H9 (cell line): ENCODE measurements around the gene ACSL4. TPM values are rescaled to one million over a fixed set of nuclear protein-coding genes. Genes with fewer than 3 reads are reported as not detected.

Source experiments
- DNase-seq: peaks from one replicate; pipeline ENCODE4 v3.0.0-alpha.2; 2017
- H2AFZ ChIP-seq: one replicate; pipeline ENCODE4 v1.6.1; 2013; ENCODE audit warnings: mild to moderate bottlenecking, low read length, control low read depth, moderate library complexity
- H2AK5ac ChIP-seq: 2 replicates; pipeline ENCODE4 v1.6.1; 2013; ENCODE audit warnings: low read length, control low read depth, mixed read lengths; ENCODE audit not compliant: insufficient read length
- H2BK120ac ChIP-seq: one replicate; pipeline ENCODE4 v1.6.1; 2013; ENCODE audit warnings: low read depth, mild to moderate bottlenecking, low read length, control low read depth, inconsistent platforms; ENCODE audit not compliant: poor library complexity, severe bottlenecking
- H2BK12ac ChIP-seq: 2 replicates; pipeline ENCODE4 v1.6.1; 2013; ENCODE audit warnings: low read length, control low read depth, mixed read lengths, low read depth; ENCODE audit not compliant: insufficient read length
- H2BK15ac ChIP-seq: 2 replicates; pipeline ENCODE4 v1.6.1; 2013; ENCODE audit warnings: low read depth, low read length, control low read depth
- H2BK20ac ChIP-seq: one replicate; pipeline ENCODE4 v1.6.1; 2013; ENCODE audit warnings: low read depth, mild to moderate bottlenecking, low read length, control low read depth, inconsistent platforms; ENCODE audit not compliant: poor library complexity, severe bottlenecking
- H2BK5ac ChIP-seq: 2 replicates; pipeline ENCODE4 v1.6.1; 2013; ENCODE audit warnings: low read length, control low read depth, mixed read lengths; ENCODE audit not compliant: insufficient read length
- H3K14ac ChIP-seq: 2 replicates; pipeline ENCODE4 v1.6.1; 2013; ENCODE audit warnings: low read length, control low read depth; ENCODE audit not compliant: insufficient read depth
- H3K18ac ChIP-seq: 2 replicates; pipeline ENCODE4 v1.6.1; 2013; ENCODE audit warnings: low read depth, mild to moderate bottlenecking, mixed read lengths, low read length, control low read depth; ENCODE audit not compliant: insufficient read length
- H3K23ac ChIP-seq: 2 replicates; pipeline ENCODE4 v1.6.1; 2013; ENCODE audit warnings: low read length, control low read depth, mixed read lengths, low read depth; ENCODE audit not compliant: insufficient read length
- H3K23me2 ChIP-seq: 2 replicates; pipeline ENCODE4 v1.6.1; 2013; ENCODE audit warnings: low read depth, mild to moderate bottlenecking, mixed read lengths, low read length, control low read depth; ENCODE audit not compliant: insufficient read length, poor library complexity, severe bottlenecking
- H3K27ac ChIP-seq: 2 replicates; pipeline ENCODE4 v1.5.1; 2013; ENCODE audit warnings: low read length, control low read depth, mixed read lengths, low read depth; ENCODE audit not compliant: insufficient read length
- H3K27me3 ChIP-seq: 2 replicates; pipeline ENCODE4 v1.6.1; 2013; ENCODE audit warnings: low read length, control low read depth, inconsistent platforms; ENCODE audit not compliant: insufficient read depth
- H3K4ac ChIP-seq: 2 replicates; pipeline ENCODE4 v1.6.1; 2013; ENCODE audit warnings: low read depth, mild to moderate bottlenecking, control low read depth, inconsistent platforms, low read length, moderate library complexity
- H3K4me1 ChIP-seq: 2 replicates; pipeline ENCODE4 v1.6.1; 2013; ENCODE audit warnings: low read length, control low read depth, inconsistent platforms; ENCODE audit not compliant: insufficient read depth
- H3K4me2 ChIP-seq: 2 replicates; pipeline ENCODE4 v1.6.1; 2013; ENCODE audit warnings: low read length, control low read depth, mixed read lengths; ENCODE audit not compliant: insufficient read length, insufficient read depth
- H3K56ac ChIP-seq: 2 replicates; pipeline ENCODE4 v1.6.1; 2013; ENCODE audit warnings: low read depth, mild to moderate bottlenecking, mixed read lengths, low read length, control low read depth; ENCODE audit not compliant: insufficient read length
- H3K79me1 ChIP-seq: 2 replicates; pipeline ENCODE4 v1.6.1; 2013; ENCODE audit warnings: low read depth, mild to moderate bottlenecking, moderate library complexity, low read length, control low read depth, inconsistent platforms; ENCODE audit not compliant: insufficient read depth, poor library complexity, severe bottlenecking
- H3K79me2 ChIP-seq: 2 replicates; pipeline ENCODE4 v1.6.1; 2013; ENCODE audit warnings: low read length, control low read depth, inconsistent platforms; ENCODE audit not compliant: insufficient read depth
- H3K9ac ChIP-seq: 2 replicates; pipeline ENCODE4 v1.6.1; 2013; ENCODE audit warnings: low read length, control low read depth, mixed read lengths; ENCODE audit not compliant: insufficient read length; ENCODE audit errors: extremely low read depth
- H3K9me3 ChIP-seq: one replicate; pipeline ENCODE4 v1.6.1; 2013; ENCODE audit warnings: low read depth, low read length, inconsistent platforms; ENCODE audit not compliant: control insufficient read depth
- H3T11ph ChIP-seq: one replicate; pipeline ENCODE4 v1.6.1; 2013; ENCODE audit warnings: mild to moderate bottlenecking, low read length, control low read depth, inconsistent platforms
- H4K20me1 ChIP-seq: one replicate; pipeline ENCODE4 v1.6.1; 2013; ENCODE audit not compliant: control insufficient read depth, insufficient read length, insufficient read depth
- H4K5ac ChIP-seq: 2 replicates; pipeline ENCODE4 v1.6.1; 2013; ENCODE audit warnings: low read depth, mild to moderate bottlenecking, mixed read lengths, low read length, control low read depth; ENCODE audit not compliant: insufficient read length
- H4K8ac ChIP-seq: replicated peaks from 2 replicates; pipeline ENCODE4 v1.6.1; 2013; ENCODE audit warnings: low read length, control low read depth, mixed read lengths, low read depth; ENCODE audit not compliant: insufficient read length
- H4K91ac ChIP-seq: 2 replicates; pipeline ENCODE4 v1.6.1; 2013; ENCODE audit warnings: low read depth, mild to moderate bottlenecking, moderate library complexity, mixed read lengths, low read length, control low read depth; ENCODE audit not compliant: insufficient read length
- H3K27ac Mint-ChIP-seq, 3 experiments: 2 replicates in 2 of 3; 3 replicates in 1 of 3; pipeline ENCODE4 v1.8.0; 2020 to 2021; ENCODE audit warnings: mixed read lengths in 3 of 3, mild to moderate bottlenecking in 1 of 3, moderate library complexity in 1 of 3
- H3K27me3 Mint-ChIP-seq: 2 replicates; pipeline ENCODE4 v1.8.0; 2021; ENCODE audit warnings: low read depth, mild to moderate bottlenecking, moderate library complexity, mixed read lengths
- H3K36me3 Mint-ChIP-seq, 3 experiments: 2 replicates in 2 of 3; 3 replicates in 1 of 3; pipeline ENCODE4 v1.8.0; 2020 to 2021; ENCODE audit warnings: low read depth in 3 of 3, mixed read lengths in 3 of 3; ENCODE audit not compliant: insufficient read depth in 1 of 3
- H3K4me1 Mint-ChIP-seq, 2 experiments: 2 replicates each; pipeline ENCODE4 v1.8.0; 2020; ENCODE audit warnings: mixed read lengths in 2 of 2
- H3K4me3 Mint-ChIP-seq, 2 experiments: 2 replicates in 1 of 2; 3 replicates in 1 of 2; pipeline ENCODE4 v1.8.0; 2020 to 2021; ENCODE audit warnings: mild to moderate bottlenecking in 2 of 2, mixed read lengths in 2 of 2, moderate library complexity in 1 of 2
- H3K9me3 Mint-ChIP-seq, 2 experiments: 2 replicates in 1 of 2; 3 replicates in 1 of 2; pipeline ENCODE4 v1.8.0; 2020; ENCODE audit warnings: mild to moderate bottlenecking in 2 of 2, mixed read lengths in 2 of 2, moderate library complexity in 1 of 2
- WGBS: extraction: QIAGEN DNeasy Blood & Tissue Kit; methylation state at CpG from one replicate; pipeline ENCODE4 v1.1.7; 2013; ENCODE audit warnings: missing lambda C conversion rate, low lambda C conversion rate, mixed read lengths; ENCODE audit not compliant: insufficient read length; ENCODE audit errors: extremely low coverage; 5-methylcytosine and 5-hydroxymethylcytosine counted together
- total RNA-seq: library from RNA; stranded (reverse); gene quantifications from 2 replicates; pipeline ENCODE4 v1.2.1, GENCODE V29; 2021
- TF ChIP-seq, protein P1 (sequence below): fragments of 200-600 bp; sonication (generic); conservative IDR thresholded peaks from 3 replicates; pipeline ENCODE4 v1.8.0; 2021; ENCODE audit warnings: antibody characterized with exemption, mild to moderate bottlenecking

The ACSL4 gene
- total RNA-seq, 1 experiment from 2014 or later: 41.6 TPM

DNA sequence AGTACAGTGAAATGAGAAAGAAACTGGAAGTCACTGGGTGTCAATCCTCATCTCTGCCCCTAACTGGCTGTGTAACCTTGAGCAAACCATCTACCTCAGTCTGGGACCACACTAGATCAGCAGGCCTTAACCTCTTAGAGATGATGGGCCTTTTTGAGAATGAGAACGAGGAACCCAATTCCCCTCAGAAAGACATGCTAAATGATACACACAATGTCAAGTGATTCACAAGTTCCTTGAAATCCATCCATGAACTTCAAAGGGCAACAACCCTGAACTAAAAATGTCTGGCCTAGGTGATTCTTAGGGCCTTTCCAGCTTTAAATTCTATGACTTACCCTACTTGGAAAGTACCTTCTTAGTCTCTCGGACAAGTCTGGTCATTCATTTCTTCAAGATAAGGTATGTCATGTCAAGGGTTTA lies 47.4 kb downstream of the ACSL4 start:
- no peak overlapping the region for H3K4me2 ChIP-seq
- H4K91ac ChIP-seq: no peak overlapping the region
- H3T11ph ChIP-seq: no peak overlapping the region
- no peaks in the 10 kb centered on the region for H3K9me3 ChIP-seq
- H3K27ac Mint-ChIP-seq: no peak overlapping the region
- no peaks in the 10 kb centered on the region for H3K4me1 Mint-ChIP-seq
- no peaks in the 10 kb centered on the region for H4K20me1 ChIP-seq
- TF ChIP-seq, protein P1, sequence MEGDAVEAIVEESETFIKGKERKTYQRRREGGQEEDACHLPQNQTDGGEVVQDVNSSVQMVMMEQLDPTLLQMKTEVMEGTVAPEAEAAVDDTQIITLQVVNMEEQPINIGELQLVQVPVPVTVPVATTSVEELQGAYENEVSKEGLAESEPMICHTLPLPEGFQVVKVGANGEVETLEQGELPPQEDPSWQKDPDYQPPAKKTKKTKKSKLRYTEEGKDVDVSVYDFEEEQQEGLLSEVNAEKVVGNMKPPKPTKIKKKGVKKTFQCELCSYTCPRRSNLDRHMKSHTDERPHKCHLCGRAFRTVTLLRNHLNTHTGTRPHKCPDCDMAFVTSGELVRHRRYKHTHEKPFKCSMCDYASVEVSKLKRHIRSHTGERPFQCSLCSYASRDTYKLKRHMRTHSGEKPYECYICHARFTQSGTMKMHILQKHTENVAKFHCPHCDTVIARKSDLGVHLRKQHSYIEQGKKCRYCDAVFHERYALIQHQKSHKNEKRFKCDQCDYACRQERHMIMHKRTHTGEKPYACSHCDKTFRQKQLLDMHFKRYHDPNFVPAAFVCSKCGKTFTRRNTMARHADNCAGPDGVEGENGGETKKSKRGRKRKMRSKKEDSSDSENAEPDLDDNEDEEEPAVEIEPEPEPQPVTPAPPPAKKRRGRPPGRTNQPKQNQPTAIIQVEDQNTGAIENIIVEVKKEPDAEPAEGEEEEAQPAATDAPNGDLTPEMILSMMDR: no peak
- H3K4me1 ChIP-seq: no peaks in the 10 kb centered on the region
- H3K23ac ChIP-seq: no peak overlapping the region
- H3K56ac ChIP-seq: no peak overlapping the region
- no peak overlapping the region for H2AFZ ChIP-seq
- no peak overlapping the region for H3K18ac ChIP-seq
- no peak overlapping the region for H3K27ac ChIP-seq
- H3K14ac ChIP-seq: no peak overlapping the region
- H3K9me3 Mint-ChIP-seq: no peaks in the 10 kb centered on the region
- no peak overlapping the region for H2BK15ac ChIP-seq
- H3K23me2 ChIP-seq: no peaks in the 10 kb centered on the region
- H2AK5ac ChIP-seq: no peak overlapping the region
- no peak overlapping the region for H3K4me3 Mint-ChIP-seq
- no peak overlapping the region for H4K5ac ChIP-seq
- H3K79me1 ChIP-seq: no peaks in the 10 kb centered on the region
- H3K9ac ChIP-seq: no peak overlapping the region
- H2BK120ac ChIP-seq: no peak overlapping the region
- no peaks in the 10 kb centered on the region for H3K27me3 ChIP-seq
- H2BK20ac ChIP-seq: no peak overlapping the region
- no CpG with 5 or more reads among the region's 2 CpGs for WGBS
- H3K27me3 Mint-ChIP-seq: no peaks in the 10 kb centered on the region
- DNase-seq: no peak
- no peaks in the 10 kb centered on the region; the same call in 1 of the 2 replicates for H3K79me2 ChIP-seq
- no peak overlapping the region for H4K8ac ChIP-seq
- H2BK5ac ChIP-seq: no peak overlapping the region
- H2BK12ac ChIP-seq: no peak overlapping the region
- peaks cover 0 to 3% (median 0%) of the 10 kb centered on the region in 3 experiments; a peak in 1 of 7 replicates for H3K36me3 Mint-ChIP-seq
- H3K4ac ChIP-seq: no peak overlapping the region
